NOMO-1 (cell line): Measurements from ENCODE around the gene EPS8.

Experiments
- DNase-seq, 2 experiments: peaks; one replicate each; lab custom pipeline; 2025; ENCODE audit not compliant: unreplicated experiment in 2 of 2; lab: John Stamatoyannopoulos, UW

Gene EPS8

GRCh38 chr12:15800278-15800677 lies 11.1 kb upstream of the EPS8 start:
- no peak for DNase-seq

DNA sequence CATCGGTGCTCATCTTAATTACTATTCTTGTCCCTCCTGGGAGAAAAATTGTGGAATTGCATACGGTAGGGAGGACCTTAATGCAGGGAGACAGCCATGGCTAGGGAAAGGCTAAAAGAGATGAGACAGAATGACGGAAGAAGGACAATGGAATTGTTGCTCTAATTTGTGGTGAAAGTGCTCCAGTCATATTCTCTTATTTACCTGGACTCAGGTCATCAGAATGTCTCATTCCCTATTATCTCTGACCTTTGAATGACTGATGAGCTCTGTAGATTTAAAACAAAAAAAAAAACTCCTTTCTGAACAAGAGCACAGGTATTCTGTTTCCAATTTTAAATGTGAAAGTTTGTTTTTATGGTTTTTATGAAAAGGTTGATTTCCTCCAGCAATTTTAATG lies 8.6 kb upstream of the EPS8 start:
- no peak for DNase-seq

GRCh38 chr12:15796493-15797141 lies 7.4 kb upstream of the EPS8 start:
- DNase-seq: no peak

- DNase-seq: no peak
Observed at GRCh38 chr12:15794836-15795235, 5.6 kb upstream of the EPS8 start.

DNA sequence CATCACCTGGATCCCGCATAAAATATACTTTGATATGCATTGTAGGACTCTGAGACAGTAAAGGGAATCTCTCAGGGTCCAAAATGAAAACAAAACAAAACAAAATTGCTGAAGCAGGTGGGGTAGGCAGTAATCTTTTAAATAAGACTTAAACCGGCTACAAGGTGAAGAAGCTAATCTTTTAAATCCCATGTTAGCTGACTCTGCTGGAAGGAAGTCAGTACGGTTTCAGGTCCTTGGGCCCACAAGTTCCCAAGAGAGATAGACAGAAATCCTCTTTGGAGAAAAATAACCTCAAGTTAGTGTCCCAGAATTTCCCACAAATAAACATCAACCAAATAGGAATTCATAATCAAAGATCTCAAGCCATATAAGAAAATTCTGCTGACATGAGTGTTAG lies 5.0 kb upstream of the EPS8 start:
- DNase-seq: no peak

DNA sequence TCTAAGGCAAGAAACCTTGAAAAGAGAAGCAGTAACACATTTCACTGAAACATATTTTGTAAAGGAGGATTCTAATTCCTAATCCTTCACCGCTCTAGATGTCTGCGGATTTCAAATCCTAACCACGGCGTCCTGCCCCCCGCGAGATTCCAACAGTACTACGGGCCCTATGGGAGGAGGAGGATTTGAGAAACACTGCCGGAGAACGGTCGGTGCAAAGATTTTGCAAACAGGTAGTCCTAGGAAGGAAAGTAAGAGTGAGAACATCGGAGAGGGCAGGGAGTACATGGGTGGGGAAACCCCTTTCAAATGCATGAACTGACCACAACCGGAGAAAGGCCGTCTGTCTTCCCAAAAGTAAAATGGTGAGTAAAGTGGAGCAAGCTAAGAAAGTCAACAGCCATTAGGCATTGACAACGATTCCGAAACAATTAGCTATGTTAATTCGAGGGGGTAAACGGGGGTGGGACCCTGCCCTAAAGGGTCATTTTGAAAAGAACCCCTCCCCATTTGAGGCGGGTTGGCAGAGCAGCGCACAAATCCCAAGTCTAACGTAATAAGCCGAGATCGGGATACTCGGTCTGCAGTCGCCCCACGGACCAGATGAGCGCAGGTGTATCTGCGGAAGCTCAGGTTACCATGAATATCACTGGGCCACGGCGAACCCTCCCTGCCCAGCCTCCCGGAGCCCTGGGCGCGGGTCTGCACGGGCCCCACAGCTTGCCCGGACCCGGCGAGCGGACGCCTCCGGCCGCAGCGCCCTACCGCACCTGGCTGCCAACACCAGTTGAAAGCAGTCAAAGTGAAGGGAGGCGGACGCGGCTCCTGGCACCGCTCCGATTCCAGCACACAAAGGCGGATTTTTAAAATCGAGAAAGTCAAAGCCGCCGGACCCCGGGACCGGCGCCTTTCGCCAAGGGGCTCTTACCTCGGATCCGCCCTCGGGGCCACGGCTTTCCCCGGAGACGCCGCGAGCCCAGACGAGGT lies 662 bp downstream of the EPS8 start:
- DNase-seq: no peak

- DNase-seq: no peak
Observed at GRCh38 chr12:15787778-15788177, 1.4 kb downstream of the EPS8 start.

GRCh38 chr12:15786772-15787171 lies 2.4 kb downstream of the EPS8 start:
- no peak for DNase-seq

GRCh38 chr12:15783288-15783687 lies 5.9 kb downstream of the EPS8 start:
- DNase-seq: no peak

DNA sequence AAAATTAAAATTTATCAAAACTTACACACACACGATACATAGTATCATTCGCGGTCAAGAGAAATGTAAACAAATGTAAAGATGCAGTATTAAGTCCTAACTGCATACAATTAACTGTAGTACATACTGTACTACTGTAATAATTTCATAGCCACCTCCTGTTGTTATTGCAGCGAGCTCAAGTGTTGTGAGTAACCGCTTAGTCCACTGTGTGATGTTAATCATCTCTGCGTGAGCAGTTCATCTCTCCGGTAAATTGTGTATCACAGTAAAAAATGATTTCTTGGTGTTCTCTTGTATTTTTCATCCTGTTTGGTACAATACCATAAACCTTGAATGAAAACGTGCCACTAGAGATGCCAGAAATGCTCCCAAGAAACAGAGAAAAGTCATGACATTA lies 6.5 kb downstream of the EPS8 start:
- no peak for DNase-seq

DNA sequence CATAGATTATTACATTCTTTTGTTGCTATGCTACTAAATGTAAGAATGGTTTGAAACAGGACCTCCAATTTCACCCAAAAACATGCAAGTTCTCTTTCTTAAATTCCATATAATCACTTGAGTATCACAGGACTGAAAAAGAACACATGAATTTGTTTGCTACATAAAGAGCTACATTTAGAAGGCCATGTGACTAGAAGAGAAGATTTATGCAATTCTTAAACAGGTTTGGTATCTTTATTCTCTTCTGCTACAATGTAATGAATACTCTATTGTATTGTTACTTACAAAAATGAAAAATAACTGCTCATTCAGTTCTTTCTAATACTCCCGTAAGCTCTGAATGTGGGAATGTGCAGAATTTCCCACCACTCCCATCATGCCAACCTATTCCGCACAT lies 9.3 kb downstream of the EPS8 start:
- DNase-seq: no peak

GRCh38 chr12:15778126-15778525 lies 11.1 kb downstream of the EPS8 start:
- no peak for DNase-seq

DNA sequence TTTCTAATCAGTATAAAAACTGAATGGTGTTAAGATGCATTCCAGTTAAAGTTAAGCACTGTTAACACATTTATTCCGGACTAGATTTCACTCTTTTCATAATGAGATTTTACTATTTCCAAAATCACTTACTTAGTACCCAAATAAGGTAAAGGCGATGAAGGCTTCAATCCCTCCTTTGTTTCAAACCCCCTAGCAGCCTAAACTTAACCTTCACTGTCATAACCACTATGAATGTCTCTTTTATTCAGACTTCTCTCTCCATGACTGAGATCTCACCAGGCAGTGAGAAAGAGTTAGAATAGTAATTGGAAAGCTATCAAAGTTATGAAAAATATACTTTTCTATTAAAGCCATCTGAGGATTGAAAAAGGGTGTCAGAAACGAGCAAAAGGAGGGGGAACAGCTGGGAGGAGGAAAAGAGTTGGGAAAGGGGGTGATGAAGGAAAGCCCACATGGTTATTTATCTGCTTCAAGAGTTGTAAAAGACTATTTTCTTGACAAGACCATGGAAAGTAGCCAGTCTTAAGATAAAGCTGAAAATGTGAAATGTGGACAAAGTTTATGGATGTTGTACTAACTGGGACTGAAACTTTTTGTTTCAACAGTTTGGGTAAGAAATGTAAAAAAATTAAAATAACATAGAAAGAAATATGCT lies 11.7 kb downstream of the EPS8 start:
- DNase-seq: no peak

DNA sequence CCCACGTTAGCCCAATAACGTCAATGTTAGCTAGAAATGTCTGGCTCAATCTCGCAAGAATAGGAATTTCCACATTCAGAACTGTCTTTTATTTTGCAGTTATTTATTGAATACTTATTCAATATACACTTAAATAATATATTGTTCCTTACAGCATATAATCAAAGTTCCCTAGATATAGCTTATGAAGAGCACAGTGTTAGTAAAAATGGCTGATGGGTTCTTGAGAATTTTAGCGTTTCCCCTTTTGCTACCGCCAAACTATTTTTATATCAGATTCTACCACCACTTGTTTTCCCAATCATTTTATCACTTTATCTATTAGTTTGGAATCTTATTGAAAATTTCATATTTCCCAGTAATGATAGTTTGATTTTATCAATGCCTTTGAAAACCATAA lies 12.7 kb downstream of the EPS8 start:
- no peak for DNase-seq

DNA sequence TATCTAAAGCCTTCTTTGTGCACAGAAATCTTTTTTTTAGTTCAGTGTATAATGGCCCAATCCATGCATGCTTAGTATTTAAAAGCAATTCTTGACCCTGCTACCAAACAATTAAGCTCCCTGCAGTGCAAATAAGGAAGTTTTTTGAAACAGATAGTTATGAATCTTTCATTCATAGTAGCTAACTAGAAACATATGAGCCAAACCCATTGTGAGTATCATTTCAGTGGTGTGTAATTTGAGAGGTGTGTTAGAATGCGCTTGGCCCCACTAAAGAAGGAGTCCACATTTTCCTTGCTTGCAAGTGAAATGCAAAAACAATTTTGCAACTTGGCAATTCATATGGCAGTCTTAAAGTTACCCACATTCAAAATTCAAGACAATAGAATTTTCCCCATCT lies 14.4 kb downstream of the EPS8 start:
- no peak for DNase-seq

- no peak for DNase-seq
Observed at GRCh38 chr12:15772405-15773018, 16.7 kb downstream of the EPS8 start.

DNA sequence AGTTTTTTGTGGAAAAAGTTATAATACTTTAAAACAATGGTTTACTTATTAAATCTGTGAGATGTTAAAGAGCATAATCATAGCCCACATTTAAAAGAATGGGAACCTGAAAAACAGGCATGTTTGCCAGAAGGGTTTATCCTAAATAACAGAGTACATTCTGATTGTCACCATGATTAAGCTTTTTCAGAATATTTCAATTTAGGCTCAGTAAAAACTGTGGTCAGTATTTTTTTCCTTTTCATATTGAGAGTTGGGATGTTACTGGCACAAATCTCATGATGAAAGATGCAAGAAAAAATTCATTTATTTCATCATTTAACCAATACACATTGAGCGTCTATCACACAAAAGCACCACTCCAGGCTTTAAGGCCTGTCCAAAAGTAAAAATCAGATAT lies 18.6 kb downstream of the EPS8 start:
- no peak for DNase-seq

DNA sequence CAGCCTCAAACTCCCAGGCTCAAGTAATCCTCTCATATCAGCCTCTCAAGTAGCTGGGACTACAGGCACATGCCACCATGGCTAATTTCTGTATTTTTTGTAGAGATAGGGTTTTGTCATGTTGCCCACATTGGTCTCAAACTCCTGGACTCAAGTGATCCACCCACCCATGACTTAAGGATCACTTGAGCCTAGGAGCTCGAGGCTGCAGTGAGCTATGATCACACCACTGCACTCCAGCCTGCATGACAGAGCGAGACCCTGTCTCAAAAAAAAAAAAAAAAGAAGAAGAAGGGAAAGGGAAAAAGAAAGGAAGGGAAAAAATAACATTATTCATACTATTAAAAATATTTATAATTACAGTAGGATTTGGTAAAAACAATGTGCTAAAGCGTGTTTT lies 19.2 kb downstream of the EPS8 start:
- no peak for DNase-seq

DNA sequence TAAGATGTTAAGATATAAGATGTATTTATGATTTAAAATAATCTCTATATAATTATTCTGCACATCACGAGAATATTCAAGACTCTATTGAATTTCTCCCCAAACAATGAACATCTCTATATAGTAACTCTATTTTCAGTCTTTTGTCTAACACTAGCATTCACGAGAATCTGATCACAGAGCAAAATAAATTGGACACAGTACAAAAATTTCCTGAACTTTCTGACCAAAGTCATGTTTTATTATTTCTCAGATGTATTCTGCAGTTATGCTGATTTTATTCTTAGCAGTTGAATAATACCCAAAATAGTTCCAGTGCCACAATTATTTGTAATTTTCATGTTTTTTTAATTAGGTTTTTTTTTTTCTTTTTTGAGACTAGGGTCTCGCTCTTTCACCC lies 19.6 kb downstream of the EPS8 start:
- DNase-seq: no peak

DNA sequence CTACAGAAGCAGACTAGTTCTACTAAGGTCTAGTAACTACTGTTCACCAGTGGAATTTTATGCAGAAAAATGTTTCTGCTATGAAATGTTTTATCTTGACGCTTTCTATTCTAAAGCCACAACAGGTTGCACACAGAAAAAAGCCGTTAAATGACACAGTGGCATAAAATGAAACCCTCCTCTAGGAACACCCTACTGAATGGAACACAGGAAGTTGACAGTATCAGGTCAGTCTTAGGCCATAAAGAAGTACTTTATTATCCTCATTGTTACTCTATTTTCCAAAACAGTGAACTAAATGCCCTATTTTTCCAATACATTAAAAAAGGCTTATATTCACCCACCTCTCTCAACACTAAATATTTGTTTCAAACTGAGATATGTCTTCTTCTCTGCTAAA lies 21.9 kb downstream of the EPS8 start:
- DNase-seq: no peak

DNA sequence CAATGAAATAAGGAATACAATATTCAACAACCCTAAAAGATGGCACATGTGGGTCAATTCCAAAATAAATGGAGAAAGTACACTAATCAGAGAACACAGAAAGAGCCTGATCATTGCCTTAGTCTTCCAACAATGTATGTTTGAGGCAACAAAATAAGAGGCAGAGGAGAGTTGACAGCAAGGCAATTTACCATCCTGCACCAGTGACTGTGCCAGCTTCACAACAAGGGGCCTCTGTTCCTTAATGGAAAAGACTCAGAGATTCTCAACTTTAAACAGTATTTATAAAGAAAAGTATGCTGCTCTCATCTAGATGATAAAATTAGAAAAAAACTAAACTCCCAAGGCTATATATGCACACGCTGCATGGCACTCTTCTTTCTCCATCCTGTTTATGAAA lies 25.9 kb downstream of the EPS8 start:
- no peak for DNase-seq
